HG02870 (cell line): Measurements from ENCODE around the gene ARL6IP4.
"Not testable (repeated sequence)": the region's sequence is repeated elsewhere in the genome, so short reads cannot be mapped to it uniquely, and the experiment has no call there.

Source experiments
- ATAC-seq: cut with Tn5 transposase; IDR thresholded peaks from one replicate; pipeline ENCODE4 v1.9.1; 2021; ENCODE audit warnings: mild to moderate bottlenecking, moderate library complexity; ENCODE audit not compliant: unreplicated experiment

Gene ARL6IP4

GRCh38 chr12:122980183-122981035, at the start of gene ARL6IP4:
ARL6IP4 (plus strand) TSS chr12:122980681; CDS start chr12:122981140, 459 bp downstream.
- no peak for ATAC-seq

- ATAC-seq, result no peak
Observed at GRCh38 chr12:122932207-122932606, 48.3 kb upstream of the ARL6IP4 start.

- ATAC-seq, result no peak
Observed at GRCh38 chr12:122934722-122935121, 45.8 kb upstream of the ARL6IP4 start.

GRCh38 chr12:122935318-122935717, 45.2 kb upstream of the ARL6IP4 start:
- ATAC-seq, result no peak

GRCh38 chr12:122937622-122938091, 42.8 kb upstream of the ARL6IP4 start:
- ATAC-seq, result no peak

GRCh38 chr12:122939125-122939524, 41.4 kb upstream of the ARL6IP4 start:
- no peak for ATAC-seq

GRCh38 chr12:122941351-122941750, 39.1 kb upstream of the ARL6IP4 start:
- ATAC-seq, result not testable (repeated sequence)

GRCh38 chr12:122942637-122943036, 37.8 kb upstream of the ARL6IP4 start:
- no peak for ATAC-seq

GRCh38 chr12:122943196-122943595, 37.3 kb upstream of the ARL6IP4 start:
- no peak for ATAC-seq

- no peak for ATAC-seq
Observed at GRCh38 chr12:122944605-122945592, 35.6 kb upstream of the ARL6IP4 start.

- no peak for ATAC-seq
Observed at GRCh38 chr12:122946690-122947341, 33.7 kb upstream of the ARL6IP4 start.

GRCh38 chr12:122947352-122947792, 33.1 kb upstream of the ARL6IP4 start:
- ATAC-seq, result no peak

- no peak for ATAC-seq
Observed at GRCh38 chr12:122948605-122949004, 31.9 kb upstream of the ARL6IP4 start.

- no peak for ATAC-seq
Observed at GRCh38 chr12:122949405-122949804, 31.1 kb upstream of the ARL6IP4 start.

GRCh38 chr12:122949816-122950675, 30.4 kb upstream of the ARL6IP4 start:
- ATAC-seq, result no peak

- no peak for ATAC-seq
Observed at GRCh38 chr12:122951406-122951805, 29.1 kb upstream of the ARL6IP4 start.

- peak; percentile 63 for ATAC-seq
Observed at GRCh38 chr12:122951979-122952892, 28.2 kb upstream of the ARL6IP4 start.

- ATAC-seq, result no peak
Observed at GRCh38 chr12:122955156-122955555, 25.3 kb upstream of the ARL6IP4 start.

- no peak for ATAC-seq
Observed at GRCh38 chr12:122956035-122956434, 24.4 kb upstream of the ARL6IP4 start.
